SJCRH30 (cell line): ENCODE data around the gene STEEP1. TPM values are rescaled to one million over a fixed set of nuclear protein-coding genes. Genes with fewer than 3 reads are reported as not detected.
"Not testable (repeated sequence)": the region's sequence is repeated elsewhere in the genome, so short reads cannot be mapped to it uniquely, and the experiment has no call there.

ENCODE experiments used
- DNase-seq, 2 experiments: peaks; one replicate each; pipeline ENCODE4 v3.0.0-alpha.2; 2015 to 2020
- H3K27ac ChIP-seq: fragments of 250-450 bp; sonication (Bioruptor Pico); 2 replicates; pipeline ENCODE4 v1.5.1; 2020; ENCODE audit warnings: mild to moderate bottlenecking, moderate library complexity
- H3K27me3 ChIP-seq: fragments of 250-450 bp; sonication (Bioruptor Pico); 2 replicates; pipeline ENCODE4 v1.5.1; 2020; ENCODE audit warnings: mild to moderate bottlenecking, moderate library complexity
- H3K36me3 ChIP-seq: fragments of 250-450 bp; sonication (Bioruptor Pico); 2 replicates; pipeline ENCODE4 v1.5.1; 2020; ENCODE audit warnings: mild to moderate bottlenecking, moderate library complexity
- H3K4me1 ChIP-seq: fragments of 250-450 bp; sonication (Bioruptor Pico); 2 replicates; pipeline ENCODE4 v1.5.1; 2020; ENCODE audit warnings: mild to moderate bottlenecking, moderate library complexity
- H3K4me3 ChIP-seq: fragments of 250-450 bp; sonication (Bioruptor Pico); 2 replicates; pipeline ENCODE4 v1.5.1; 2020; ENCODE audit warnings: mild to moderate bottlenecking, moderate library complexity
- H3K9me3 ChIP-seq: fragments of 250-450 bp; sonication (Bioruptor Pico); replicated peaks from 2 replicates; pipeline ENCODE4 v1.5.1; 2020; ENCODE audit warnings: mild to moderate bottlenecking, moderate library complexity
- total RNA-seq: library from RNA; depleted of rRNA; stranded (reverse); fragments of >200 nt; shearing (Covaris generic); gene quantifications from 2 replicates; pipeline ENCODE4 v1.2.3, GENCODE V29; 2014

The STEEP1 gene
- total RNA-seq, 1 experiment from 2014 or later, result 88.9 TPM

DNA sequence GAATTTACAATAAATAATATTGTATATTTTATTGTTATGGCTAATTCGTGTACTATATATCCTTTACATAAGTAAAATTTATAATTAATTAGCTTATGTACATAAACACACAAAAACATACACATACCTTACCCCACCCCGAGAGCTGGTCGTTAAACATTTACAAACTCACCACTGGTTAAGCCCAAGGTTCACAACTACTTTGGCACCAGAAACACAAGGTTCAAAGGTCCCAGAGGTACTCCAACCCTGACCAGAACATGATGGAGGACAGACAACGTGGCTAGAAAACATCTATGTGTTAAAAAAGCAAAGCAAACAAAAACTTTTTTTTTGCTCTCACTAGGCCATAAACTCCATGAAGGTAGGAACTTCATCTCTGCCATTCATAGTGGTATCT is 59.3 kb downstream of the STEEP1 start:
- Histone ChIP-seq H3K27me3 (peaks cover 9% of the 10 kb centered on the region; the same call in 1 of the 2 replicates), H3K9me3 (no peaks in the 10 kb centered on the region), H3K36me3 (no peaks in the 10 kb centered on the region)

DNA sequence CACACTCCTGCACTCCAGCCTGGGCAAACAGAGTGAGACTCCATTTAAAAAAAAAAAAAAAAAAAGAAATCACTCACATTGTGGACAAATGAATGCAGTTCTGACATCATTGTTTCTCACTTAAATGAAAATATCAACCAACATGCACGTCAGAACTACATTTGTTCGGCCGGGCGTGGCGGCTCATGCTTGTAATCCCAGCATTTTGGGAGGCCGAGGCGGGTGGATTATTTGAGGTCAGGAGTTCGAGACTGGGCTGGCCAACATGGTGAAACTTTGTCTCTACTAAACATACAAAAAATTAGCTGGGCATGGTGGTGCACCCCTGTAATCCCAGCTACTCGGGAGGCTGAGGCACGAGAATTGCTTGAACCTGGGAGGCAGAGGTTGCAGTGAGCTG is 60.1 kb downstream of the STEEP1 start:
- H3K9me3 ChIP-seq, H3K4me3 ChIP-seq, DNase-seq, H3K27ac ChIP-seq, H3K27me3 ChIP-seq, H3K36me3 ChIP-seq: not testable (repeated sequence)
- H3K4me1 ChIP-seq, result peaks cover 12% of the 10 kb centered on the region; the same call in 1 of the 2 replicates

More for the DNA sequence above, 59.3 kb downstream of the STEEP1 start:
- H3K4me1 ChIP-seq, result peaks cover 12% of the 10 kb centered on the region; the same call in 1 of the 2 replicates
- no peak for DNase-seq
- no peak overlapping the region for H3K4me3 ChIP-seq
- H3K27ac ChIP-seq, result no peak overlapping the region

DNA sequence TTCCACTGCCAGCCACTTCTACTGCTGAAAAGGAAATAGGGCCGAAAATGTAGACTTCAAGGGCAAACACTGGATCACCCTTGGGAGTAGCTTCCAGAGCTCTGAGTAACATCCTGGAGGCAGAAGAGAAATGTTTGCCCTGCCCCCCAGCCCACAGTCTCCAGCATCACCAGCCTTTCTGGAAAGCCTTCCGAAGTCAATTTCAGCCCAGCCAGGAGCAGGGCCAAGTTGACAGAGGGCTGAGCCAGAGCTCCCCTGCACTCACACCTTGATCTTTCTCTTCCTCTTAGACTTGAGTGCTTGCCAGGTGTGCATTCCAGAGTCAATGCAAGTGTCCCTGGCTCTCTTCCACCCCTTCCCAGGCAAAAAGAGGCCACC is 61.7 kb downstream of the STEEP1 start:
- Histone ChIP-seq H3K4me3 (no peak overlapping the region), H3K36me3 (no peaks in the 10 kb centered on the region), H3K27me3 (peaks cover 9% of the 10 kb centered on the region; the same call in 1 of the 2 replicates), H3K27ac (no peak overlapping the region), H3K4me1 (peaks cover 12% of the 10 kb centered on the region; the same call in 1 of the 2 replicates), H3K9me3 (no peaks in the 10 kb centered on the region)
- peak in 1 of 2 experiments; percentile 11 for DNase-seq

DNA sequence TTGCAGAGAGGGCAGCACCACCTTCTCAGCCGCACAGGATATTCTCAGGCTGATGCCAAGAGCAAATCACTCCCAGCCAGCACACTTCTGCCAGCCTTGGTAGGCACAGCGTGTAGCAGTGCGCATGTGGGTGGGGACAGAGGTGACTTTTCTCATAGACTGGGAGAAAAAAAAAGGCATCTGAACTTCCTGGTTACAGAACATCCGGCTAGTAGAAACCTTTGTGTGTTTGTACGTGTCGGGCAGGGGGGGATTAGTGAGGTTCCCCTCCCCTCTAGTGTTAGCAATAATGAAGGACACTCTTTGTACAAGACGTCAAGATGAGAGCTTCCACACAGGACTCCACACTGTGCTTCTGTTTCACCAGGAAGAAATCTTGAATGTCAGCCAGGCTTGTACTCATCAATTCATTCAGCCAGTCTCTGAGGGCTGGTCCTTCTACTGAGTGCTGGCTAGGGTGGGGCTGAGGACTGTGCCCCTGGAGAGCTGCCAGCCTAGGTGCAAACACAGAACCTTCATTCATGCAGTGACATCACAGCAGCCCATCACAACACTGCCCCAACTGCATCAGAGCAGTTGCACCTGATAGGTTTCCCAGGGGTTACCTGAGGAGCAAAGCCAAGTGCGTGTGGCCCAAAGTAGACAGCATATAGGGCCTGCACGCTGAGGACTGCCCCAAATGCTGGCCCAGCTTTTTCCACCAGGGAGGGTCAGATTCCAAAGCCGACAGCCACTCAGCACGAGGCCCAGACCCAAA is 62.3 kb downstream of the STEEP1 start:
- no peaks in the 10 kb centered on the region for H3K9me3 ChIP-seq
- no peaks in the 10 kb centered on the region for H3K36me3 ChIP-seq
- peaks cover 12% of the 10 kb centered on the region; the same call in 1 of the 2 replicates for H3K4me1 ChIP-seq
- peaks cover 9% of the 10 kb centered on the region; the same call in 1 of the 2 replicates for H3K27me3 ChIP-seq
- no peak overlapping the region for H3K27ac ChIP-seq
- no peak overlapping the region for H3K4me3 ChIP-seq
- no peak for DNase-seq

DNA sequence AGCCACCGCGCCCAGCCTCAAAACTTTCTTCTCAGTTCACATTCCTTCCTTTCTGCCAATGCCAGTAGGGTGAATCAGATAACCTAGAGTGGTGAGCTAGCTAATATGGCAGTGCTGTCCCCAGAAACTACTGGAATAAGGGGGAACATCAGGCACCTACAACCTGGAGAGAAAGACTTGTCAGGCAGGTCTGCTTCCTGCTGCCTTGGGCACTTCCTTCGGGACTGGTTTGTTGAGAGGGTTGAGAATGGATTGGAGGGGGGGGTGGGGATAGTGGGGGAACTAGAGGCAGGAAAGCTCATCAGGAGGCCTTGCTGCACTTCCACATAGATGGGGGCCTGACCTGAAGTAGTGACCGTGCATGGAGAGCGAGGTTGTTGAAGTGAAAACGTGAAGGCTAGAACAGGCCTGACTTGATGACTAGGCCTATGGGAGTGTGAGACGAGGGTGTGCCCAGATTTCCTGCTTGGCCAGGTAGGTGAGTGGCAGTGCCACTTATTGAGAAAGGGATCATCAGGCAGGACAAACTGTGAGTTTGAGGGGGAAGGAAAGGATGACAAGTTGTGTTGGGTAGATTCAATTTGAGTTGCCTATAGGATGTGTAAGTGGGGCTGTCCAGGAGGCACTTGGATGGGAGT is 63.6 kb downstream of the STEEP1 start:
- peaks cover 9% of the 10 kb centered on the region; the same call in 1 of the 2 replicates for H3K27me3 ChIP-seq
- H3K4me1 ChIP-seq, result peaks cover 12% of the 10 kb centered on the region; the same call in 1 of the 2 replicates
- no peaks in the 10 kb centered on the region for H3K36me3 ChIP-seq
- no peak overlapping the region for H3K27ac ChIP-seq
- H3K4me3 ChIP-seq, result no peak overlapping the region
- no peaks in the 10 kb centered on the region for H3K9me3 ChIP-seq
- DNase-seq, result no peak

DNA sequence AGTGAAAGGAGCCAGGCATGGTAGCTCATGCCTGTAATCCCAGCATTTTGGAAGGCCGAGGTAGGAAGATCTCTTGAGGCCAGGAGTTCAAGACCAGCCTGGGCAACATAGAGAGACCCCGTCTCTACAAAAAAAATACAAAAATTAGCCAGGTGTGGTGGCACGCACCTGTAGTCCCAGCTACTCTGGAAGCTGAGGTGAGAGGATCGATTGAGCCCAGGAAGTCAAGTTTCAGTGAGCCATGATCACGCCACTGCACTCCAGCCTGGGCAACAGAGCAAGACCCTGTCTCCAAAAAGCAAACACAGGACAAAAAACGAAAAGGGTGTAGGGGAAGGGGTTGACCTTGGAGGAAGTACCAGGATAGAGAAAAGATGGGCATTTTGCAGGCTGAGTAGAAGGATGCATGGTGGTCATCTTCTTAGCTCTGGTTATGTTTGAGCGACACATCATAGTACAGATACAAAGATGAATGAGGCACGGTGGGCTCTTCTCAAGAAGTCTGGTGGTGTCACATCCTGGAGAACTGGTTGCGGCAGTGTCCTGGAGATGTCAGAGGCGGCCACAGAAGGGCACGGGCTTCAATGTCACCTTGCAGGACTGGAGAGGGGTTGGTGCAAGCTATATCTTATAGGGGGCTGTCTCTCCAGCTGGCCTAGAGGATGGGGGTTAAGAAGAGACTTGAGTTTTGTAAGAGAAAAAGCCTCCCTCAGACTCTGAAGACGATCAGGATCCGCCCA is 65.0 kb downstream of the STEEP1 start:
- Histone ChIP-seq H3K27ac (no peak overlapping the region), H3K4me3 (no peak overlapping the region), H3K9me3 (no peaks in the 10 kb centered on the region), H3K4me1 (peaks cover 21% of the 10 kb centered on the region), H3K27me3 (peaks cover 9% of the 10 kb centered on the region; the same call in 1 of the 2 replicates), H3K36me3 (no peaks in the 10 kb centered on the region)
- no peak for DNase-seq

DNA sequence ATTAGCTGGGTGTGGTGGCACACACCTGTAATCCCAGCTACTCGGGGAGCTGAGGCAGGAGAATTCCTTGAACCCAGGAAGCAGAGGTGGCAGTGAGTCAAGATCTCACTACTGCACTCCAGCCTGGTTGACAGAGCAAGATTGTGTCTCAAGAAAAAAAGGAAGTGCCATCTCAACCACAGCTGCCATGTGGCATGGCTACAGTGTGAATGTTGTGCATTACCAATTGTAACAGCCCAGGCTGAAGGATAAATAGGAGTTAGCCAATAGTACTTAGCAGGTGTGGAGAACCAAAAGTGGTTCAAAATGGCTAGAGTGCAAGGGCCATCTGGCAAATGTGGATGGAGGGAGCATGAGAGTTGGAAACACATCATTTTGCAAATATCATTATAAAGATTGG is 68.0 kb downstream of the STEEP1 start:
- no peaks in the 10 kb centered on the region for H3K27me3 ChIP-seq
- no peak for DNase-seq
- H3K27ac ChIP-seq, result no peak overlapping the region
- no peaks in the 10 kb centered on the region for H3K36me3 ChIP-seq
- no peaks in the 10 kb centered on the region for H3K9me3 ChIP-seq
- no peak overlapping the region for H3K4me3 ChIP-seq
- peaks cover 9% of the 10 kb centered on the region for H3K4me1 ChIP-seq

DNA sequence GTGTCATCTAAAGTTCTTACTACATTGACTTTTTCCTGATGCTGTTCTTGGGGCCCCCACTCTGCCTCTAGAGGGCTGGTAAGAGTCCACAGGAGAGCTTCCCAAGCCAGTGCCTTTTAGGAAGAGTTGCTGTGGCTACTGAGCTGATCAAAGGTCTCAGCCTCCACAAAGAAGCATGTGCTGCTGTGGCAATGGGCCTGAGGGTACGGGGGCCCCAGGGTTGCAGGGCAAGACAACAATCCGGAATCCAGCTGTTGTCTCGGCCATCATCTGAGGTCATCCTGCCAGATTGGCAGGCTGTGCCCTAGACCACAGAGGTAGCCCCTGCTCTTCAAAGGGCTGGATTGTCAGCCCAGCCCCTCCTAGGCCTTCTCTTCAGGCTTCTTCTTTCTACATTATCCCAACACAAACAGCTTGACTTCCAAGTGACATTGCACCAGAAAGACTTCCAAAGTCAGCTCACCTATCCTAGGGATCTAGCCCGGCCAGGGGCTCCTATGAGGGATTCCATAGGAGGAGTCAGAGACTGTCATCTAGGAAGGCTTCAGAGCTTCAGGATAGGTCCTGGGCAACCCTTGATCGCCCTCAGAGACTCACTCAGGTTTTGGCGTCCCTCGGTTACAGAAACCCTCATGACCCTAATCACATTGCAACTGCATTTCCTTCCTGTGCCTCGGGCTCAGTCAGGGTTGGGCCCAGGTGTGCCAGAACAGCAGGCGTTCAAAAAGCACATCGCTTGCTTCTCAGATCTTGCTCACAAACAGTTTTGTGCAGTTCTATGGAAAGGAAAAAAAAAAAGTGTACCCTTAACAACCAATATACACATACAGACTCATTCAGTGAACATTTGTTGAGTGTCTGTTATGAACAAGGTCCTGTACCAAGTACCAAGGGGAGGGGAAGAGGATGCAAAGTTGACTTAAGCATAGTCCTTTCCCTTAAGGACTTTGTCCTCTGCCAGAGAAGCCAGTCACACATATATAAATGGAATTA is 69.2 kb downstream of the STEEP1 start:
- peak; percentile 62 to 71 for DNase-seq
- H3K27me3 ChIP-seq, result no peaks in the 10 kb centered on the region
- no peaks in the 10 kb centered on the region for H3K9me3 ChIP-seq
- no peak overlapping the region for H3K4me3 ChIP-seq
- no peak overlapping the region for H3K27ac ChIP-seq
- no peaks in the 10 kb centered on the region for H3K36me3 ChIP-seq
- H3K4me1 ChIP-seq, result peaks cover 9% of the 10 kb centered on the region

DNA sequence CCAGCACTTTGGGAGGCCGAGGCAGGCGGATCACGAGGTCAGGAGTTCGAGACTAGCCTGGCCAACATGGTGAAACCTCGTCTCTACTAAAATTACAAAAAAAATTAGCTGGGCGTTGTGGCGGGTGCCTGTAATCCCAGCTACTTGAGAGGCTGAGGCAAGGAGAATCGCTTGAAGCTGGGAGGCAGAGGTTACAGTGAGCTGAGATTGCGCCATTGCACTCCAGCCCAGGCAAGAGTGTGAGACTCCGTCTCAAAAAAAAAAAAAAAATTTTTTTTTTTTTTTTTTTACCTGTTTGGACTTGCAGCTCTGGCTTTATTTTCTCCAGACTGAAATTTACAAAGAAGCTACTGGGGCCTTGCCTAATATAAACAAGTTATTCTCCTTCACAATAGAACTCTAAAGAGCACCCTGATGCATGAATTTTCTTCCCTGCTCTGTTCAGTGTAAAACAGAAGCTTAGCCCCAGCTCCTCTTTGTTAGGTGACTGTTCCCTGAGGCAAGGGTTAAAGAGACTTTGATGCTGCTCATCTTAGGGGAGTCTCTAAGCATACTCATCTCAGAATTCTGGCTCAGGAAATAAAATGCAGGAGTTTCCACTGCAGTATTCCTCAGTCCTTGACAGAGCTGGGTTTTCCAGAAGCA is 71.2 kb downstream of the STEEP1 start:
- not testable (repeated sequence) for H3K9me3 ChIP-seq, H3K27ac ChIP-seq, DNase-seq, H3K27me3 ChIP-seq, H3K4me1 ChIP-seq, H3K36me3 ChIP-seq, H3K4me3 ChIP-seq

DNA sequence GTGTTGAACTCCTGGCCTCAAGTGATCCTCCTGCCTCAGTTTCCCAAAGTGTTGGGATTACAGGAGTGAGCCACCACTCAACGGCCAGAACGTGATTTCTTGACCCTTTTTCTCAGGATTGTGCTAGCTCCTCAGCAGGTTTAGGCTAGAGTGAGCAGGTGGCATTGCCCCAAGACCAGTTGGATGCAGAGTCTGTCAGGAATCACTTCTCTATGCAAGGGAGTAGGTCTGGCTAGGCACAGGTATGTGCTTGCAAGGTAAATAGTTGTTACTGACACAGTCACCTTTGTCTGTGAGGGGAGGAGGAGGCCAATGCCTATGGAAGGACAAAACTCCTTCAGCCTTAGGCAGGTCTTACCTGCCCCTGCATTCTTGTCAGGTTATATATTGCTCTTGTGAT is 72.7 kb downstream of the STEEP1 start:
- peaks cover 9% of the 10 kb centered on the region for H3K4me1 ChIP-seq
- no peaks in the 10 kb centered on the region for H3K9me3 ChIP-seq
- H3K27ac ChIP-seq, result no peak overlapping the region
- no peak for DNase-seq
- no peaks in the 10 kb centered on the region for H3K36me3 ChIP-seq
- no peaks in the 10 kb centered on the region for H3K27me3 ChIP-seq
- H3K4me3 ChIP-seq, result no peak overlapping the region

DNA sequence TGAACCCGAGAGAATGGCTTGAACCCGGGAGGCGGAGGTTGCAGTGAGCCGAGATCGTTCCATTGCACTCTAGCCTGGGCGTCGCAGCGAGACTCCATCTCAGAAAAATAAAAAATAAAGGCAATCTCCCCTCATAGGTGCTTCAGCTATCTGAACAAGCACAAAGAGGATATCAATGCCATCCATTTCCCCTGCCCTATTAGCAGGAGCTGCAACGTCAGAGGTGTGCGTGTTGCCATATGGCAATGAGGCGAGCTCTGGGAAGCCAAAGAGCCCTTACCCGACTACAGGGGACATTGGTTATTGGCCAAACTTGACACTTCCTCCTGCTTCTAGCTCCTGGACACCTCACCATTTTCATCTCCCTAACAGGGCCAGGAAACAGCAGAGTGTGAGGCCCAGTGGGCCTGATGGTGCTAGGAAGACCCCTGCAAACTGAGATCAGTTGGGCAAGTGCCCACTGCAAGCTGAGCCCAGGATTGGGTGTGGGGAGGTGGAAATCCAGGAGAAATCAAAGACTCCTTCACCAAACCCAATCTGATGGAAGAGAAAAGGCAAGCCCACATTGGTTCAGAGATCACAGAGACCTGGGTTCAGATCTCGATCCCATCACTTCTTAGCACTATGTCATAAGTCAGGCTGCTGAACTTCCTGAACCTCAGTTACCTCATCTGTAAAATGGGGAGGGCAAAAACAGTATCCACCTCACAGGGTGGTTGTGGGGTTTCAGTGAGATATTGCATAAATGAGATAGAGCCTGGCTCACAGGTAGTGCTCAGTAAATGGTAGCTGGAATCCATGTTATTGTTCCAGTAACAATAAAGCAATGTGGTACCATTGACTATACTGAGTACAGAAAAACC is 75.8 kb downstream of the STEEP1 start:
- Histone ChIP-seq H3K4me1 (no peaks in the 10 kb centered on the region), H3K4me3 (no peak overlapping the region), H3K36me3 (no peaks in the 10 kb centered on the region), H3K9me3 (no peaks in the 10 kb centered on the region), H3K27me3 (no peaks in the 10 kb centered on the region), H3K27ac (no peak overlapping the region)
- no peak for DNase-seq

DNA sequence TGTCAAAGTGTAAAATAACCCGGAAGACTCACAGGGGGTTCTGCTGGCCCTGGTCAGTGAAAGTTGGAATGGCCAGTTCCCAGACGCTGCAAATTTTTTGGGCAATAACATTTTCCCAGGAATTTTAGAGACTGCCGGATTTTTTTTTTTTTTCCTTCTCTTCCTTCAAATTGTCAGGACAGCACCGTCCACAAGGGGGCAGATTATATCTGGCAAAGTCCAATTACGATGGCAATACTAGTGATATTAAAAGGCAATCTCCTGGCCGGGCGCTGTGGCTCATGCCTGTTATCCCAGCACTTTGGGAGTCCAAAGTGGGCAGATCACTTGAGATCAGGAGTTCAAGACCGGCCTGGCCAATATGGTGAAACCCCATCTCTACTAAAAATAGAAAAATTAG is 76.5 kb downstream of the STEEP1 start:
- peak; percentile 69 to 81 for DNase-seq
- Histone ChIP-seq H3K4me3 (no peak overlapping the region), H3K4me1 (no peaks in the 10 kb centered on the region)

More for the DNA sequence above, 76.5 kb downstream of the STEEP1 start:
- Histone ChIP-seq H3K27me3 (no peaks in the 10 kb centered on the region), H3K27ac (no peak overlapping the region), H3K9me3 (no peaks in the 10 kb centered on the region), H3K36me3 (no peaks in the 10 kb centered on the region)
